GM18873 (cell line): ENCODE results near the gene SLC35G4.
"Not testable (repeated sequence)": the region's sequence is repeated elsewhere in the genome, so short reads cannot be mapped to it uniquely, and the experiment has no call there.

ENCODE experiments used
- ATAC-seq: cut with Tn5 transposase; IDR thresholded peaks from one replicate; pipeline ENCODE4 v1.9.1; 2021; ENCODE audit warnings: mild to moderate bottlenecking, moderate library complexity, moderate number of reproducible peaks; ENCODE audit not compliant: unreplicated experiment, low FRiP score

Gene SLC35G4

GRCh38 chr18:11613073-11613472 is 3.7 kb downstream of the SLC35G4 start:
- not testable (repeated sequence) for ATAC-seq

- not testable (repeated sequence) for ATAC-seq
Measured at GRCh38 chr18:11613611-11614010, 4.2 kb downstream of the SLC35G4 start.

- ATAC-seq: not testable (repeated sequence)
Measured at GRCh38 chr18:11614042-11614441, 4.6 kb downstream of the SLC35G4 start.

GRCh38 chr18:11614981-11615380 is 5.6 kb downstream of the SLC35G4 start:
- ATAC-seq: not testable (repeated sequence)

- ATAC-seq: not testable (repeated sequence)
Measured at GRCh38 chr18:11647310-11647709, 37.9 kb downstream of the SLC35G4 start.

GRCh38 chr18:11647804-11648203 is 38.4 kb downstream of the SLC35G4 start:
- ATAC-seq: not testable (repeated sequence)

- no peak for ATAC-seq
Measured at GRCh38 chr18:11649839-11650238, 40.4 kb downstream of the SLC35G4 start.

- ATAC-seq: no peak
Measured at GRCh38 chr18:11651899-11652298, 42.5 kb downstream of the SLC35G4 start.

GRCh38 chr18:11653521-11653920 is 44.1 kb downstream of the SLC35G4 start:
- ATAC-seq: no peak

GRCh38 chr18:11654736-11655605 is 45.6 kb downstream of the SLC35G4 start:
- ATAC-seq: no peak

- ATAC-seq: no peak
Measured at GRCh38 chr18:11655606-11655932, 46.2 kb downstream of the SLC35G4 start.

GRCh38 chr18:11657152-11657551 is 47.8 kb downstream of the SLC35G4 start:
- ATAC-seq: no peak

- no peak for ATAC-seq
Measured at GRCh38 chr18:11657554-11657953, 48.2 kb downstream of the SLC35G4 start.

GRCh38 chr18:11658019-11658418 is 48.6 kb downstream of the SLC35G4 start:
- ATAC-seq: no peak

GRCh38 chr18:11658989-11659388 is 49.6 kb downstream of the SLC35G4 start:
- ATAC-seq: no peak
